HG03457 (cell line): ENCODE measurements around the gene CYP2D6.

Source experiments
- ATAC-seq: cut with Tn5 transposase; IDR thresholded peaks from one replicate; pipeline ENCODE4 v1.9.1; 2021; ENCODE audit warnings: moderate number of reproducible peaks; ENCODE audit not compliant: unreplicated experiment

The CYP2D6 gene

DNA sequence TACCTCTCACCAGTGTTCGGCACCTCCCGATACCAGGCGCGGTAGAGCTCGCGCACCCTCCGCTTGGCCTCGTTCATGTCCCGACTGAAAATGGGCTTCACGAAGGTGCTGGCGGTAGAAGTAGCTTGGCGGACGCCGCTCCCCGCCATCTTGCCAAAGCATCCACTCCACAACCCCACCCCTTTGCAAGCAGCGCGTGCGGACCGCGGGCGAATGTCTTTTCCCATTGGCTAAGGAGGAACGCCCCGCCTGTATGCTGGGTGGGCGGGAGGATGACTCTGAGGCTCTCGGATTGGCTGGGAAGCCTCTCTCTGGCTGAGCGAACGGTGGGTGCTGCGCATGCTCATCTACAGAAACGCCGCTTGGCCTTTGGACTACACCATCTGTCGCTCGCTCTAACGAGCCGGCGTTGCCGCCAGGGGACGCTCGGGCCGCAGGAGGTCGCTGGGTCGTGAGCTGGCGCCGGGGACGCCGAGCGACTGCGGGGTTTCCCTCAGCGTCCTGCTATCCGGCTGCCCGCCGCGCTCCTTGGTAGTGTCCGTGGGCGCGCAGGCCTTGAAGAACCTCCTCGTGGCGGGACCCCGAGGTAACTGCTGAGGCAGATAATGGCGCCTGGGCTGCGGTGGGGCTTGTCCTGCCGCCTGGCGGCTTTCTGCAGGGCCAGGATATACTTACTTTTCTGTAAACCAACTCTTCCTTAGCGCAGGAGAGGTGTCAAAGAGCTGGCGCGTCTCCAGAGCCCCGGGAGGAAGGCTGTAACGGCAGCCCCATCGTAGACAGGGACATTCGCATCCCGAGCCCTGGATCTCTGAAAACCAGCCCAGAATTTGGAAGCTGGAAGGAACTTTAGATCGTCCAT, 39.8 kb downstream of the CYP2D6 start, which contains the start of gene NDUFA6:
TSS of gene NDUFA6 (minus strand) at position 177 of the 859 bp plus-strand sequence. CDS start at position 149, 28 bp downstream.
- peak; percentile 78 for ATAC-seq

GRCh38 chr22:42086051-42086450, 44.6 kb downstream of the CYP2D6 start:
- ATAC-seq, result no peak

DNA sequence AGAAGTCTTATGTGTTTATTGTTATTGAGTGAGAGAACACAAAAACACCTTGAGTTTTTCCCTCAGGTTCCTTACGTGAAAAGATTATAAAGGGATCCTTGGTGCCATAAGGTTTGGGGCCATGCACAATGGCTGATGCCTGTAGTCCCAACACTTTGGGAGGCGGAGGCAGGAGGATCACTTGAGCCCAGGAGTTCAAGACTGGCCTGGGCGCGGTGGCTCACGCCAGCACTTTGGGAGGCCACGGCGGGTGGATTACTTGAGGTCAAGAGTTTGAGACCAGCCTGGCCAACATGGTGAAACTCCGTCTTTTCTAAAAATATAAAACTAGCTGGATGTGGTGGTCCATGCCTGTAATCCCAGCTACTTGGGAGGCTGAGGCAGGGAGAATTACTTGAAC, 45.7 kb downstream of the CYP2D6 start:
- no peak for ATAC-seq

DNA sequence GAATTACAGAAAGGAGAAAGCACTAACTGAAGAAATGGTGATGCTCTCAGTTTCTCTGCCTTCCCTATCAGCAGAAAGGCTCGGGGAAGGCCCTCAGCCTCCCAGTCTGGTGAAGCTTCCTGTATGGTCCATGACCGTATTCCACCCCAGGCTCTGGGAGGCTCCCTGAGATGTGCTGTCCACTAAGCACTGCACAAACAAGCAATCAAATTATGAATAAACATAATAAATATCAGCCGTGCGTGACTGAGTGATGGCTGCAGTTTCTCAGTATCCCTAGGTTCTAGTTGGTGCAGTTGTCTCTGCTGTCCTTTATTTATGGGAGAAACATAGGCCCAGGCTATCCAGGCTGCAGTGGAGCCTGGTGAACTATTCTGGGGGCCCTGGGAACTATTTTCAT, 47.5 kb downstream of the CYP2D6 start:
- ATAC-seq, result no peak

DNA sequence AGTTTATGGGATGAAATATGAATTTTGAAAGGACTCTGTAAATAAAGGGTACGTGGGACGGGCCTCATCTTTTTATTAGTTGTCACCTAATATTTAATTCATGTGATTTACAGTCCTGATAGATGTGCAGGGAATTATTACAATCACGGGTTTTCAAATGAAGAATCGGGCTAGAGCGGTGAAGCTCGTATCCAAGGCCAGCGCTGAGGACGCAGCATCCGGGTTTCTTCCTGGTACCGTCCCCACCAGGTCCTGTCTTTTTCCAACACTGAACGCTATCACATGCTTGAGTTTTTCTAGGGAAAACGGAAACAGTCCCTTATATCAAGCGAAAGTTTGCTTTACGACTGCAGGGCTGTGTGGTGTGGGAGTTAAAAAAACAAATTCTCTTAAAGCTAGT, 50.3 kb downstream of the CYP2D6 start:
- no peak for ATAC-seq

DNA sequence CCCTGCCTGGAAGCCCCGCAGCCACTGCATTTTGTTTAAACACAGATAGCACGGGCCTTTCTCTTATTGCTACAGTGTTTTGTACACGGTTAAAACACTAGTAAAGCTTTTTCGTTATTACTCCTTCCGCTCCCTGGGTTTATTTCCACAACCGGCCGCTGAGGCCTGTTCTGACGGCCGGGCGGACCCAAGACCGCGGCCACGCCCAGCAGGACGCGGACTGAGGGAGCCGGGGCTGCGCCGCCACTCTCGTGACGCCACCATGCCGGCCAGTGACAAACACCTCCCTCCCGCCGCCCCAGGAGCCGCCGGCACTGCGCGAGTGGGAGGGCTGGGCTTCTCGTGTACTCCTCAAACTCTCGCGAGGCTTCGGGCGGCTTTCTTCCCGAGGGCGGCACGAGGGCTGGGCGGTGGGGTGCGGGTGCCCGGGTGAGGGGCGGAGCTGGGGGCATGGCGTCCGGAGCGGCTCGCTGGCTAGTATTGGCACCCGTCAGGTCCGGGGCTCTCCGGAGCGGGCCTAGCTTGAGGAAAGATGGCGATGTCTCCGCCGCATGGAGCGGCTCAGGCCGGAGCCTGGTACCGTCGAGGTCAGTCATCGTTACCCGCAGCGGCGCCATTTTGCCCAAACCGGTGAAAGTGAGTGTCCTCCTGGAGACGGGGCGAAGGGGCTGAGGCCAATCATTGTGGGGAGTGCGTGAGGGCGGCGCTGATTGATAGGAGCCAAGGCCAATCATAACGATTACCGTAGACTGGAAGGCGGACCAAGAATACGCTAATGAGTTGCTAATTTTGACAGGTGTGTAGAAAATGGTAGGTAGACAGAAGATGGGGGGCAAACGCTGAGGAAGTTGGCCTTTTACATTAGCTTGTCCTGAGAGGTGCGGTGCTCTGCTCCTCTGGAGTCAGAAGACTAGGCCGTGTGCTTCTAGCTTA, 51.0 kb downstream of the CYP2D6 start, which contains the start of gene SMDT1:
TSS of gene SMDT1 (plus strand) at position 382 of the 933 bp plus-strand sequence. CDS start at position 451, 69 bp downstream.
- ATAC-seq, result peak; percentile 60

DNA sequence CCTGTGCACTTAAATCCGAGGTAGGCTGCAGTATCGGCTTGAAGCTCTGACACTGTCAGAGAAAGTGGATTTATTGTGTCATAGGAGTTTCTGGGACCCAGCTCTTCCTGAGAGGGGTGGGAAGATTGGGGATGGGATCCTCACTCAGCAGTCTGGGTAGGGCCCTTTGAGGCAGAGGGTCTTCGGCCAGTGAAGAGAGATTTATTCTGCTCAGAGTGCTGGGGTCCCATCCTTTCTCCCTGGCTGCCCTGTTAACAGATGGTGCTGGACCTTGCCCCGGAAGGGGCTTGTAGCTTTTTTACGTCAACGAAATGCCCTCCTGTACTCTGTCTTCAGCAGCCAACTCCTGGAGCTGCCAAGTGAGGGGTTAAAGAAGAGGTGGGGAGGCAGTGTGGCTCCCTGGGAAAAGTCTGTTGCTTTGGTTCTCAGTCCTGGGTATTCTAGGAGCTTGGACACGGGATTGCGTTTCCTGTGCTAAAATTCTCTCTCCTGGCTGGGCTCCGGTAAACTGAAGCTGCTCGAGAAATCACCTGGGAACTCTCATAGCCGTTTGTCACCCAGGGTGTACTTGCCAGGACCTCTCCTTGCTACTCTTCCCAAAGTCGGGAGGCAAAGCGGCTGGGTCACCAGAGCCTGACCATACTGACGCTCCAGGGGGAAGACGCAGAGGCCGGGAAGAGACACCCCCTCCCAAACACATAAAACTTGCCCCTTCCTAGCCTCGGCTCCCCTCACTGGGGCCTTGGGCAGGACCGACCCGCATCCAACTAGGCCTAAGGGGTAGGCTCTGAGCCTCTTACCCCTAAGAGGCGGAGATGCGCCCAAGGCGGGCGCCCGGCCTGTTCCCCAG, 51.9 kb downstream of the CYP2D6 start:
- ATAC-seq, result peak; percentile 7

DNA sequence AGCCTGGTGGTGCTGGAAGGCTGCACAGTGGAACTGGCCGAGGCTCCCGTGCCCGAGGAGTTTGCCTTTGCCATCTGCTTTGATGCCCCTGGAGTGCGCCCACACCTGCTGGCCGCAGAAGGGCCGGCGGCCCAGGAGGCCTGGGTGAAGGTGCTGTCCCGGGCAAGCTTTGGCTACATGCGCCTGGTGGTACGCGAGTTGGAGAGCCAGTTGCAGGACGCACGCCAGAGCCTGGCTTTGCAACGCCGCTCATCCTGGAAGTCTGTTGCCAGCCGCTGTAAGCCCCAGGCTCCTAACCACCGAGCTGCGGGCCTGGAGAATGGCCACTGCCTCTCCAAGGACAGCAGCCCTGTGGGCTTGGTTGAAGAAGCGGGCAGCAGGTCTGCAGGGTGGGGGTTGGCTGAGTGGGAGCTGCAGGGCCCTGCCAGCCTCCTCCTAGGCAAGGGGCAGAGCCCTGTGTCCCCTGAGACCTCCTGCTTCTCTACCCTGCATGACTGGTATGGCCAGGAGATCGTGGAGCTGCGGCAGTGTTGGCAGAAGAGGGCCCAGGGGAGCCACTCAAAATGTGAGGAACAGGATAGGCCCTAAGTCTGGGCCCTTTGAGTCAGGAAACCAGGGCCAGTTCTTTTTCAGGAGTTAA, 53.0 kb downstream of the CYP2D6 start:
- ATAC-seq, result no peak

- no peak for ATAC-seq
These were observed 53.7 kb downstream of the CYP2D6 start for GRCh38 chr22:42076764-42077485.
